Activated T-cell treated with anti-CD3 and anti-CD28 coated beads for 24 hours (primary cell): ENCODE results near the gene NFU1.
"Not testable (repeated sequence)": the region's sequence is repeated elsewhere in the genome, so short reads cannot be mapped to it uniquely, and the experiment has no call there.

ENCODE experiments used
- DNase-seq: peaks from one replicate; pipeline ENCODE4 v3.0.0-alpha.2; 2020; ENCODE audit warnings: low read depth

Gene NFU1

GRCh38 chr2:69386789-69387734 is 50.2 kb downstream of the NFU1 start, which contains the start of gene GFPT1:
Gene GFPT1 (minus strand): TSS chr2:69387227. CDS start chr2:69387071, 156 bp downstream.
- DNase-seq = peak; percentile 86

GRCh38 chr2:69386360-69386759 is 50.9 kb downstream of the NFU1 start:
- DNase-seq = no peak

- DNase-seq = no peak
These were observed 51.6 kb downstream of the NFU1 start for GRCh38 chr2:69385443-69386151.

GRCh38 chr2:69384618-69385081 is 52.6 kb downstream of the NFU1 start:
- no peak for DNase-seq

GRCh38 chr2:69383176-69383812 is 53.9 kb downstream of the NFU1 start:
- no peak for DNase-seq

GRCh38 chr2:69382547-69382946 is 54.7 kb downstream of the NFU1 start:
- DNase-seq = no peak

GRCh38 chr2:69381337-69381737 is 55.9 kb downstream of the NFU1 start:
- no peak for DNase-seq

- DNase-seq = no peak
These were observed 56.9 kb downstream of the NFU1 start for GRCh38 chr2:69380072-69380917.

- DNase-seq = no peak
These were observed 60.8 kb downstream of the NFU1 start for GRCh38 chr2:69376403-69376802.

- no peak for DNase-seq
These were observed 61.5 kb downstream of the NFU1 start for GRCh38 chr2:69375494-69376353.

- DNase-seq = no peak
These were observed 64.5 kb downstream of the NFU1 start for GRCh38 chr2:69372767-69373166.

- no peak for DNase-seq
These were observed 67.4 kb downstream of the NFU1 start for GRCh38 chr2:69369802-69370201.

- no peak for DNase-seq
These were observed 68.6 kb downstream of the NFU1 start for GRCh38 chr2:69368588-69368987.

GRCh38 chr2:69359371-69359770 is 77.9 kb downstream of the NFU1 start:
- no peak for DNase-seq

- DNase-seq = no peak
These were observed 78.3 kb downstream of the NFU1 start for GRCh38 chr2:69358914-69359313.

- DNase-seq = no peak
These were observed 80.8 kb downstream of the NFU1 start for GRCh38 chr2:69356471-69356870.

GRCh38 chr2:69354976-69355375 is 82.3 kb downstream of the NFU1 start:
- DNase-seq = not testable (repeated sequence)

GRCh38 chr2:69353360-69353759 is 83.9 kb downstream of the NFU1 start:
- DNase-seq = no peak

GRCh38 chr2:69348781-69349180 is 88.5 kb downstream of the NFU1 start:
- DNase-seq = no peak
